ENCODE results near the gene HS3ST5.

DNA sequence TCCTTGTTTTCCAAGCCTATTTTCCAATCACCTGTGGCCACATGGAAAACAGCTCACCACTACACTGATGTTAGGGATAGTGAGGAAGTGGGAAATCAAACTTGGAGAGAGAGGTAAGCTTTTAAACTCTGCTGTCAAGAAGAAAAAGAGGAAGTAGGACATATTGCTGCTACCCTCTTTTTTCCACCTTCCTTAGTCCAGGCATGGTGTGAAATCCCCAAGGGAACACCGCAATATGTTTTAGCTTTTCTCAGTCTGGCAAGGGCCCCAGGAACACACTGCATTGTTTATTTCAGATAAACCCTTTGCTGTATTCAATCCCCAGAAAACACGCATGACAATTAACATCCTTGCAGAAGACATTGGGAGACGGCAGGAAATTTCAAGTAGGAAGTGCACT lies 61.3 kb downstream of the HS3ST5 start:
- TF ChIP-seq HNF4A (conservative IDR thresholded peaks at IDR 0.05) (no peak), REST (IDR thresholded peaks at IDR 0.05) (no peak), SP1 (IDR thresholded peaks at IDR 0.05) (no peak), FOXA1 (IDR thresholded peaks at IDR 0.05) (no peak), RAD21 (IDR thresholded peaks at IDR 0.05) (no peak)
- TF ChIP-seq, protein P1, sequence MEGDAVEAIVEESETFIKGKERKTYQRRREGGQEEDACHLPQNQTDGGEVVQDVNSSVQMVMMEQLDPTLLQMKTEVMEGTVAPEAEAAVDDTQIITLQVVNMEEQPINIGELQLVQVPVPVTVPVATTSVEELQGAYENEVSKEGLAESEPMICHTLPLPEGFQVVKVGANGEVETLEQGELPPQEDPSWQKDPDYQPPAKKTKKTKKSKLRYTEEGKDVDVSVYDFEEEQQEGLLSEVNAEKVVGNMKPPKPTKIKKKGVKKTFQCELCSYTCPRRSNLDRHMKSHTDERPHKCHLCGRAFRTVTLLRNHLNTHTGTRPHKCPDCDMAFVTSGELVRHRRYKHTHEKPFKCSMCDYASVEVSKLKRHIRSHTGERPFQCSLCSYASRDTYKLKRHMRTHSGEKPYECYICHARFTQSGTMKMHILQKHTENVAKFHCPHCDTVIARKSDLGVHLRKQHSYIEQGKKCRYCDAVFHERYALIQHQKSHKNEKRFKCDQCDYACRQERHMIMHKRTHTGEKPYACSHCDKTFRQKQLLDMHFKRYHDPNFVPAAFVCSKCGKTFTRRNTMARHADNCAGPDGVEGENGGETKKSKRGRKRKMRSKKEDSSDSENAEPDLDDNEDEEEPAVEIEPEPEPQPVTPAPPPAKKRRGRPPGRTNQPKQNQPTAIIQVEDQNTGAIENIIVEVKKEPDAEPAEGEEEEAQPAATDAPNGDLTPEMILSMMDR (IDR thresholded peaks at IDR 0.05; ENCODE audit: low read depth, low read length, missing input control), result no peak
